GM12864 (cell line): ENCODE results near the gene EYS.

Experiments used
- DNase-seq: peaks from one replicate; pipeline ENCODE4 v3.0.0-alpha.2; 2011; ENCODE audit warnings: low read depth
- H3K4me3 ChIP-seq: 2 replicates; pipeline ENCODE4 v1.5.1; 2011; ENCODE audit warnings: mild to moderate bottlenecking, low read depth, low read length, control low read depth
- TF ChIP-seq, protein P1 (sequence below): IDR thresholded peaks from 2 replicates; pipeline ENCODE4 v1.5.1; 2011; ENCODE audit warnings: low read depth, mild to moderate bottlenecking, moderate library complexity, low read length, control low read depth, inconsistent platforms; ENCODE audit errors: missing control alignments

The EYS gene

DNA sequence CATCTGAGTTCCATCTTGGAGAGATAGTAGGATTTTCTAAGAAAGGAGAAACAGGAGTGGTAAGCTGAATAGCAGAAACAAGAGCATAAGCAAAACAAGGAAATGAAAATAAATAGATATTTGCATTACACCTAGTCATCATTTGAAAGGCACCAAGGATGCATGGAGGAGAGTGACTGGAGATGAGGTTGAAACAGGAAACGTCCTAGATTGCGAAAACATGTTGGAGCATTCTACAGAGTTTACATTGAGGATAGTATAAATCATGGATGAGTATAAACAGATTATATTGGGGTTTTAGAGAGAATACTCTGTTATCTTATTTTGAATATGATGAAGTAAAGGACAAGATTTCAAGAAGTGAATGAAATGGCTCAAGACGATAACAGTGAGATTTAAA lies 507.3 kb downstream of the EYS start:
- no peak for DNase-seq
- H3K4me3 ChIP-seq, result no peak overlapping the region
- TF ChIP-seq, protein P1, sequence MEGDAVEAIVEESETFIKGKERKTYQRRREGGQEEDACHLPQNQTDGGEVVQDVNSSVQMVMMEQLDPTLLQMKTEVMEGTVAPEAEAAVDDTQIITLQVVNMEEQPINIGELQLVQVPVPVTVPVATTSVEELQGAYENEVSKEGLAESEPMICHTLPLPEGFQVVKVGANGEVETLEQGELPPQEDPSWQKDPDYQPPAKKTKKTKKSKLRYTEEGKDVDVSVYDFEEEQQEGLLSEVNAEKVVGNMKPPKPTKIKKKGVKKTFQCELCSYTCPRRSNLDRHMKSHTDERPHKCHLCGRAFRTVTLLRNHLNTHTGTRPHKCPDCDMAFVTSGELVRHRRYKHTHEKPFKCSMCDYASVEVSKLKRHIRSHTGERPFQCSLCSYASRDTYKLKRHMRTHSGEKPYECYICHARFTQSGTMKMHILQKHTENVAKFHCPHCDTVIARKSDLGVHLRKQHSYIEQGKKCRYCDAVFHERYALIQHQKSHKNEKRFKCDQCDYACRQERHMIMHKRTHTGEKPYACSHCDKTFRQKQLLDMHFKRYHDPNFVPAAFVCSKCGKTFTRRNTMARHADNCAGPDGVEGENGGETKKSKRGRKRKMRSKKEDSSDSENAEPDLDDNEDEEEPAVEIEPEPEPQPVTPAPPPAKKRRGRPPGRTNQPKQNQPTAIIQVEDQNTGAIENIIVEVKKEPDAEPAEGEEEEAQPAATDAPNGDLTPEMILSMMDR, result no peak

DNA sequence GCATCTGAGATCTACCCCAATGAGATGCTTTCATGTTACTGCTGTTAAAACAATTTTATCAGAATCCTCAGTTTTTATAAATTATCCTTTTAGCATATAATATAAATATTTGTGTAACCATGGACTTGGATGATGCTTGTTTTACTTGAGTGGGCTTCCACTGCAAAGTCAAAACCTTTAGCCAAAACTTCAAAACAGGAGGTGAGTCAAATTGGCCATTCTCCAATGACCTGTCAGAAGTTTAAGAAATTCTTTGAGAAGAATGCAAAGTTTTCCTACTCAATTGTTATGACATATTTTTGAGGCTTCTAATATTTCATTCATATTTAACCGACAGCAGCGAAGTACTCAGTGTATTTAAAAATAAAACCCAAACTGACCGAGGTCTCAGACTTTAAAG lies 507.9 kb downstream of the EYS start:
- no peak for DNase-seq
- no peak overlapping the region for H3K4me3 ChIP-seq
- TF ChIP-seq, protein P1, result no peak

DNA sequence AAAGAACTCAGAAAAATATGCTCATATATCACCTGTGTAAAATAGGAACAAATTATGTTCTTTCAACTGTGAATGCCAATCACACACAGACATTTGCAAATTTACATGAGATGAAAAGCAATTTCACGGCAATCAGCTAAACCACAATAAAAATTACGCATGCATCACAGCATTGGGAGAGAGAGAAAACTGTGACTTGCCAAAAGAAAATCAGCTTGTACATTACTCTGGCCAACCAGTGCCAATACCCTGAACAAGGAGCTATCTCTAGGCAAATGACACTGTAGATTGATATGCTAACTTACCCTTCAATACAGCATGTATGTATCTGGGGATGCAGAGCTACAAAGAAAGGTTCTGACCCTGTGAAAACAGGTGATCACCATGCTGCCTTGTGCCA lies 515.6 kb downstream of the EYS start:
- DNase-seq, result no peak
- TF ChIP-seq, protein P1, result no peak
- H3K4me3 ChIP-seq, result no peak overlapping the region

DNA sequence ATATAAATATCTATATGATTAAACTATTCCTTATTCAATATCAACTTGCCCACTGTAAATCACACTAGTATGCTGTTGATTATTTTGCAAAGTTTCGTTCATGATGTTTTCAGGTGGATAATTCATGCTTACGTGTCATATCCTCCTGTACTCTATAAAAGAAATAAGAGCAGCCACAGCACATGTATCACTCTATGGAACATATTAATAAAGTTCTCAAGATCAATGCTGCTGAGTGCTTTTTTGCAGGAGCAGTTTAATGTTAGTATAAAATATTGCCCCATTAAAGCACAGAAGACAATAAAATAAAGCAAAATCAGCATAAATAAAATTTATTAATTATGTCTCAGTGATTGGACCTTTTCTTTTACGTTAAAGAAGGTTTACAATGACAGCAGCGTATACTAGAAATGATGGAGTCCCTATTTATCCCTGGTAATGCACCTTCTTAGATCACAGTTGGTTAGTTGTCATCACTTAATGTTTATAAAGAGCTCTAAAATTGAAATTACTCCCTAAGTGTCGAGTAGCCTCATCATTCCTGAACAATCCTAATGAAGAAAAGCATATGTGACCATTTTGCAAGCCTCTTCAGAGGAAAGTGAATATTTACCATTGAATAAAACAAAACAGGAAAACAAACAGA lies 517.7 kb downstream of the EYS start:
- H3K4me3 ChIP-seq, result no peak overlapping the region
- TF ChIP-seq, protein P1, result no peak
- no peak for DNase-seq

DNA sequence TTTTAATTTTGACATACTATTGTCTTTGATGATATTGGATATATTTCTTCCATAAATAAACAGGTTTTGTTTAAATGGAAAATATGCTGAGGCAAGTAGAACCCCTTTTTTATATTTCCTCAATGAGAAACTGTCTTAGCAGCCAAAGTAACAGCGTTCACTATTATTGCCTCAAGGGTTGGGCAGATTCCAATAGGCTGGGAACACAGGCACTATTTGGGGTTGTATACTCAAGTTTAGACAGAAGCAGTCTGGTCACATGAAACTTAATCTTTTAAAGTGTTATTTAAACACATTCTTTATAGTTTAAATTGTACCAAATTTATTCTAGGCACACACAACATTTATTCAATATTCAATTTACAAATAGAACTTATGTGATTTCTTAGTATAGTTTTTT lies 520.2 kb downstream of the EYS start:
- TF ChIP-seq, protein P1, result no peak
- no peak for DNase-seq
- no peak overlapping the region for H3K4me3 ChIP-seq

DNA sequence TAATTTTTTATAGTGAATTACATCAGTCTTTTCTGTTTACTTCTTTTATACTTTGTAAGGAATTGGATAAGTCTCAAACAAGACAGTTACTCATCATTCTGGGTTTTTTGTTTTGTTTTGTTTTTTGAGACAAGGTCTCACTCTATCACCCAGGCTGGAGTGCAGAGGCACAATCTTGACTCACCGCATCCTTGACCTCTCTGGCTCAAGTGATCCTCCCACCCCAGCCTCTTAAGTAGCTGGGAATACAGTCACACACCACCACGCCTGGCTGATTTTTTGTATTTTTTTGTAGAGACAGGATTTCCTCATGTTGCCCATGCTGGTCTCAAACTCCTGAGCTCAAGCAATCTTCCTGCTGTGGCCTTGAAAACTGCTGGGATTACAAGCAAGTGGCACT lies 524.3 kb downstream of the EYS start:
- TF ChIP-seq, protein P1, result no peak
- no peak overlapping the region for H3K4me3 ChIP-seq
- DNase-seq, result no peak

DNA sequence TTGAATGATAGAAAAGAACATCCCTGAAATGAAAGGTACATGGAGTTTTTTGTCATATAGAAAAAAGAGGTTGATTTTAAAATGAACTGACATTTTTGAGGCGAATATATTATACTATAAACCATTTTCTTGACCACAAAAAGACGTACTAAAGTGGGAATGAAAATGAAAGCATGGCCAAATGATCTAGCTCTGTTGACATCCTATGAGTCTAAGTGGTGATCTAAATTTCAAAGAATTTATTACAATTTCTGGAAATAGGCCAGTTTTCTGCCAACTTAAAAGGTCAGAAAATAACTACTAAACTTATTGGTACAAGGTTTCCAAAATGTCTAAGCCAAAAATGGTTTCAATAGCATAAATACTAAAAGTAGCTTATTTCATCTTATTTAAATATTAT lies 536.8 kb downstream of the EYS start:
- no peak for DNase-seq
- no peak overlapping the region for H3K4me3 ChIP-seq
- TF ChIP-seq, protein P1, result no peak
